Hypothalamus (tissue), 51 donors: Measurements from ENCODE around the gene PARK7.
A peak's percentile ranks its signal among the peaks of the same experiment; 100 is the strongest.

ENCODE experiments used
- DNase-seq, 51 donors: peaks; one replicate each; lab custom pipeline; 2025; lab: John Stamatoyannopoulos, UW

PARK7 gene

DNA sequence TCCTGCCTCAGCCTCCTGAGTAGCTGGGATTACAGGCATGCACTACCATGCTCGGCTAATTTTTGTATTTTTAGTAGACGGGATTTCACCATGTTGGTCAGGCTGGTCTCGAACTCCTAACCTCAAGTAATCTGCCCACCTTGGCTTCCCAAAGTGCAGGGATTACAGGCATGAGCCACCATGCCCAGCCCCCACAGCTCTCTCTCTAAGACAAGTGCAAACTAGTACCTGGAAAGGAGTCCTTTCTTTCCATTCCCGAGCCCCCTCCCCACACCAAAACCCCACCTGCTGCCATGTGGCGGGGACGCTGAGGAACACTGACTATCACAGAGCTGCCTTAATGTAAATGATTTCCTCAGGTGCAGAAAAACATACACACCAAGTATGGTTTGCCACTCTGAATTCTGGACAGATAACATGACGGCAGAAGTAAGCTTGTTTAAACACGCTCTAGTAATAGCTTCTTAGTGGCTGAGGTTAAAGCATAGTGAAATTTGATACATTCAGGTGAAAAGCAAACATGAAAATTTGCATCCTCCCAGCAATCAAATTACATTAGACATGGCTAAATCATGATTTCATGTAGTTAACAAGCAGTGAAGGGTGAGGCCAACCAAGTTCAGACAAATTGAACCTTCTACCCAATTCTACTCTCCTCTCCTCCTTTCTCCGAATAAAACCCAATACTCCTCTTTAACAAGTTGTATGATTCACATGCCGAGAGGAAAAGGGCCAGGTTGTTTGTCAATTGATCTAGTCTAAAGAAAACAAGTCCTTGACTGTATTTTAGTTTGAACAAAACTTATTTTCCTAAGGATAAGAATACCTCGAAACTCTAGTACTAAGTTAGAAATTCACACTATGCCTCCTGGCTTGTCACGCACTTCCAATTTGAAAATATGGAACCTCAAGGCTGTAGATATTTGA, 44.8 kb downstream of the PARK7 start:
- DNase-seq, result no peak

DNA sequence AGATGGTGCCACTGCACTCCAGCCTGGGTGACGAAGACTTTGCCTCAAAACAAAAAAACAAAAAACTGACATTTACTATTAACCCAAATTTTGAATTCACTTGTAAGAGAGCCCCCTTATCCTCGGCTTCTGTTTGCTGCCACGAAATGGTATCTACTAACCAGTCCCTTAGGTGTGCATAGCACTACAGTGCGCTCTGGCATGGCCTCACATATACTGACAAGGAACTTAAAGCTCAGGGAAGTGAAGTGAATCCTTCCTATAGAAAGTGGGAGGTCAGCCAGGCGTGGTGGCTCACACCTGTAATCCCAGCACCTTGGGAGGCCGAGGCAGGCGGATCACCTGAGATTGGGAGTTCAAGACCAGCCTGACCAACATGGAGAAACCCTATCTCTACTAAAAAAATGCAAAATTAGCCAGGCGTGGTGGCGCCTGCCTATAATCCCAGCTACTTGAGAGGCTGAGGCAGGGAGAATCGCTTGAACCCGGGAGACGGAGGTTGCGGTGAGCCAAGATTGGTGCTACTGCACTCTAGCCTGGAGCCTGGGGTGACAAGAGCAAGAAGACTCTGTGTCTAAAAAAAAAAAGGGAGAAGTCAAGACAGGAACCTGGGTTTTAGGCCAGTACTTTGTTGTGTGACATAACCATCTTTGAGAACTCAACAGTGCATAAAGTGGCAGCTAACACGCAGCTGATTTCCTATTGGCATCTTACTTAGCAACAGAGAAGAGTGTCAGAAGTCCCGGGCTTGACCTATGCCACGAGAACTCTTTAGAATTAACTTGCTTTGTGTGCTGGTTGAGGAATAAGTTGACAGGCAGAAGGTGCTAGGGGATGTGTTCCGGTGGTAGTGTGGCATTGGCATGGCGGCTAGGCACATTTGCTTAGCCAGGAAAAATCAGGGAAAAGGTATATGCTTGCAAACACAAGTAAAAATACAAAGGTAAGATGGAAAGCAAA, 47.8 kb downstream of the PARK7 start:
- no peak for DNase-seq

DNA sequence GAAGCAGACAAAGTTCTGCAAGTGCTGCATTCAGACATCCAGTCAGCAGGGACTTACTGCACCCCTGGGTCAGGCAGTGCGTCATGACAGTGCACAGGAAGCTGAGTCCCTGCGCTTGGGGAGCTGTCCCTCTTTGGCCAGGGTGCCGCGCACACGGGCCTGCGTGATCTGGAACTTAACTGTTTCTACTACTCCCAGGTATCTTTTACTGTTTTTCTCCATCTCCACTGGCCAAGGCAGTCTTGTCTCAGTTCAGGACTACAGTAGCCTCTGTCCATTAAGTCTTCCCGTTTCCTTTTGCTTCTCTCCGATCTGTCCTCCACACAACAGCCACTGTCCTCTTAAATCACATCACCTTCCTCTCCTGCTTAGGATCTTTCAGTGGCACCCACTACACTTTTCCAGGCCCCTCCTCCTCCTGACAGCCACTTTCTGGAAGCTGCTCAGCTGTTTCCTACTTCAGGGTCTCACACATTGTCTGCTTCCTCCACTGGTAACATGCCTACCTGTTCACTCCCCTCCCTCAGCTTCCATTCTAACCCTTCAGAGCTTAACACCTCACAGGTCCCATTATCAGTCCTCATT, 48.7 kb downstream of the PARK7 start:
- no peak for DNase-seq

DNA sequence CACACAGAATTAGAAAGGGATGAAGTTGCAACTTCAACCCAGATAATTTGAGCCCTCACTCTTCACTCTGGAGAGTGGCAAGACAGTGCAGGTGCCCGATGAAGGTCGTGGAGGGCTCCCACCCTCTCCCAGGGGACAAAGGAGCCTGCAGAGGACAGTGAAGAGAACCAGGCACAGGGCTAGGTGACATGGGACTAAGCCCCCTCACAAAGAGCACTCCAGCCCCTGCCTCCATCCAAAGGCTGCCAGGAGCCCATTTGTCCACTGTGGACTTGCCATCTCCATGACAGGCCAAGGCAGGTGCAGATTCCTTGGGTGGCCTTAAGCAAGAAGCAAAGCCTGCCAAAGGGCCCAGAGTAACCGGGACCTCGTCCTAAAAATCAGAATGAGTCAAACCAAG, 49.5 kb downstream of the PARK7 start:
- no peak for DNase-seq

DNA sequence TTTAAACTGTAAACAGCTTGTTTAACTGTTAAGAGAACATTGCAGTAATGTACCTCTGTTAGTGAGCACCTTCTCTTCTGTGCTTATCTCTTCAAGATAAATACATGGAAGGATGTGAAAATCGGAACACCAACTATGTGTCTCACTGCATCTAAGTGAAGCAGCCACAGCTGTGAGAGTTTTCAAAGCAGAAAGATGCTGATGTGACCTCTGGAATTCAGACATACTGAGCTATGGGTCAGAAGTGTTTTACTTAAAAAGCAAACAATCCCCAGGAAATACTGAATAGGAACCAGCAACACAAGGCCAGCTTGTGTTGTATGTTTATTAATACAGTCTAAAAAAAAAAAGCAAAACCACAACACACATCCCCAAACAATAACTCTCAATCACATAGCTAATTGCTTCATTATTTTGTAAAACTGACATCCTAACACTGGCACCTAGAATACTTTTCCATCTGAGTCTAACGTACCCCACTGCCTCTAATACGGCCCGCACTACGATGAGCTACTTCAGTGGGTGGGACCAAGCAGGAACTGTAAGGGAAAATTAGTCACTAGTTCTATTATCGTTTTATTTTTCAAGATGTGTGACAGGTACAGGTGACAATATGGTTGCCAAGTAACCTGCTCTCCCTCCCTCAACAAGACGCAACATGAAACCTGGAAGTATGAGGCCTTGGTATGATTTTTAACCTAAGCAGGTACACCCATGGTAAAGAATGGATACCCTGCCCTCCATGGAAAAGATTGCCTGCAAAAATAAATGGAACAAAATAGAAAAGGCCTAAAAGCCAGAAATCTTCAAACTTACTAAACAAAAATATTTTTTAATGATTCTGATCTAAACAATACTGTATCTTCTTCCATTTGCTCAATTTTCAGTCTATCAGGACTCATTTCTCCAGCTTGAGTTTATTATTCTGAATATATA, 50.7 kb downstream of the PARK7 start:
- DNase-seq, result no peak

DNA sequence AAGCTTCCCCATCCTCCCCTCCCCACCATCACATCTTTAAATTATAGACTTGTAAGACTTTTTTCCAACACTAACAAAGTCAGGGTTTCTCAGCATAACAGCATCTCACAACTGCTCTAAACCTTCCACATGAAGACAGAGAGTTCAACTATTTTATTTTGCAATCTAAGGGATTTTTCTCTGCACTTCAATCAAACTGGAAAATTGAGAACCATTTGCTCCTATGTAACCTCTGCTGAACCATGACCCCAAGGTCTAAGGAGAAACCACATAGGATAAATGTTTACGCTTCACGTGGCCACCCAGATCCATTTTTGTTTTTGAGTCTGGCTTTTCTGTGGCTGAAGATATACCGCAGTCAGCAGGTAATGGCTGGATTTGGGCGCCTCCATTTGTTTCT, 51.4 kb downstream of the PARK7 start:
- DNase-seq, result no peak

DNA sequence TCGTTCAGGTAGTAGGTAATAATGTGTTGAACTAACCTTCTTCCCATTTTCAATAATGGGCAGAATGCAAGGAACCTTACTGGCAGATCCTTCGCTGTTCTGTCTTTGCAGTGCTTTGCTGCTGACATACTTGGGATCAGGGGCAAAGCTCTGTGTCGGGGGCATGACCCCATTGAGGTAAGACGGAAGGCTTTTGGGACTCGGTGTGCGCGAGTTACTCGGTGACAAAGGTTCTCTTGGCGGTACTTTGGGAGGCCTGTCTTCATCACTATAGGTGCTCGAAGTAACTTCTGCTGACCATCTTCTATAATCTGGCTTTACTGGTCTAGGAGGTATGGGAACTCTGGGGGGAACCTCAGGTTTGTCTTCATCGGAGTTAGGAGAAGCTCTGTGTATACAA, 51.9 kb downstream of the PARK7 start:
- no peak for DNase-seq

DNA sequence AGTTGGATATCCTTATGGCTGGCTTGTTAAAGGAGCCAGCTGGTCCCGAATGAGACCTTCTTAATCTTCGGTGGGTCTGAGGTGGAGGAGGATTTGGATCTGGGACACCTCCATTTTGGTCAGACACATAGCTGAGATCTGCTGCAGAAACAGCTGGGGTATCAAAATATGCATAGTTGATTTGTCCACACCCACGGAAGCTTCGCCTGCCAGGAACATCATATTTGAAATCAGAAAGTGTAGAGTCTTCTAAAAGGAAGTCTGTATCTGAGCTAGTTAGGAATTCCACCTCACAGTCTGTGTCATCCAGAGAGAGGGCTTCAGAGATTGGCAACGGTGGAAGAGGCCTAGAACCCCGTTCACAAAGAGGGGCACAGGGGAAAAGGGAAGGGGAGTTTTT, 52.3 kb downstream of the PARK7 start:
- no peak for DNase-seq

DNA sequence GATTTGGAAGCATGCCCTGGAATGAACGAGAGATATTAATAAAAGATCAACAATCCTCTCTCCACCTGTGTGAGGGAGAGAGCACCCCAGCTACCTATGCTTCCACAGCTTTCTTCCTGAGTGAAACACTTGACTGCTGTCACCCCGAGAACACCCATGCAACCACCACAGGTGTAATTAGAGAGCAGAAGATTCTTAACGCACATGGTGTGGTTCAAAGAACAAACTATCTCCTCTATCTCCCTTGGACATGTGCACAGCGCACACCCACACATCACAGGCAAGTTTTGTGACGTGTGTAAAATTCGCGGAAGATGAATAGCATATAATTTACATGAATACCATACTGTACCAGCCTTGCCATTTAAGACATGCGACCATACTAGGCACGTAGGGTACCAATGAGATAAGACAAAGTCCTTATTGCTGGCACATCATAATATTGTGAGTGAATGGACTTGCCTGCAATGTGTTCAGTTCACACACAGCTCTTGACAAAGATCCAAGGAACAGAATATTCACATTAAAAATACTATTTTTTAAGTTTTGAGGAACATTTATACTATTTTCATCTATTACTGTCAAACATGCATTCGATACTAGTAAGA, 53.0 kb downstream of the PARK7 start:
- no peak for DNase-seq

DNA sequence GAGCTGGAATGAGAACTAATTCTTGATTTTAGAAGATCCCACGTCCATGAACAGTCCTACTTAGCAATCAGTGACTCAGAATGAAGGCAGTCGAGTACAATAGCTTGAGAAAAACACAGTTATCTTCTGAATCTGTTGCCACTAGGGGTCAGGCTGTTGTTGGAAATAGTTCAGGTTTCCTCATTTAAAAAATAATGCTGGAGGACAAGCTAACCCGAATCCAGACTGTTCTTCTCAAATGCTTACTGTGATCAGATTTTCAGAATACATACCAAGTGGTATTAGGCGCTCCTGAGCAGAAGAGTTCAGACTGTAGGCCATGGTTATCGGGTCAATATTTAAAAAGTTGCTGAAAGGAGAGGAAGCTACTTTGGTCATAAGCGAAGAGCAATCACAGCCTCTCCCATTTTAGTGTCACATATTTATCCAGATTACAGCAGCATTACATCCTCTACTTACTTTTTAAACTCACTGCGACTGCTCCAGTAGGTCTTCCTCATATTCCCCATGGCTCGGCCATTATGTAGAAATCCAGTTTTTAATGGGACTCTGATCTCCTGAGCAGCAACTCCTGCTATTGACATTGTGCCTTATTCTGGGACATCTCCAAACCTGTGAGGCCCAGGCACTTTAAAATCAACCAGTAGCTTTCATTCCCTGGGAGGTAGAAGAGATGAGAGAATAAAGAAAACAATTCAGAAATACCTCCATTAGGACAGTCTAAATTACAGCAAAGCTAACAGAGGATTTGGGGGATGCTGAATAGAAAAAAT, 53.7 kb downstream of the PARK7 start:
- peak in 19 of 51 donors; percentile 5 to 89 (median 25) for DNase-seq

DNA sequence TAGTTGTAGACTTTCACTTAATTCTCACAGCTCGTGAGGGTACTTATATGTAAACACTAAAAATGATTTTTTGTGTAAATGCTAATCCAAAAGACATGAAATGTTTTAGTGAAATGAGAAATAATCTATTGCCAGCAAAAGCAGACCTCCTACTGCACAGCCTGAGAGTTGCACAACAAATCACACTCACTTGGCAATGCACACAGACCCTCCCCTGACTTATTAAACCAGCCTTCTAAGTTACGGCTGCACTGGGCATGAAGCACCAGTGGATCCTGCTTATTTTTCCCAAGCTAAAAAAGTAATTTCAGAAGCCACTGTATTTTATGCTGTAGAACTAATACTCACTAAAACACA, 54.3 kb downstream of the PARK7 start:
- DNase-seq, result peak in 6 of 51 donors; percentile 6 to 59 (median 12)

DNA sequence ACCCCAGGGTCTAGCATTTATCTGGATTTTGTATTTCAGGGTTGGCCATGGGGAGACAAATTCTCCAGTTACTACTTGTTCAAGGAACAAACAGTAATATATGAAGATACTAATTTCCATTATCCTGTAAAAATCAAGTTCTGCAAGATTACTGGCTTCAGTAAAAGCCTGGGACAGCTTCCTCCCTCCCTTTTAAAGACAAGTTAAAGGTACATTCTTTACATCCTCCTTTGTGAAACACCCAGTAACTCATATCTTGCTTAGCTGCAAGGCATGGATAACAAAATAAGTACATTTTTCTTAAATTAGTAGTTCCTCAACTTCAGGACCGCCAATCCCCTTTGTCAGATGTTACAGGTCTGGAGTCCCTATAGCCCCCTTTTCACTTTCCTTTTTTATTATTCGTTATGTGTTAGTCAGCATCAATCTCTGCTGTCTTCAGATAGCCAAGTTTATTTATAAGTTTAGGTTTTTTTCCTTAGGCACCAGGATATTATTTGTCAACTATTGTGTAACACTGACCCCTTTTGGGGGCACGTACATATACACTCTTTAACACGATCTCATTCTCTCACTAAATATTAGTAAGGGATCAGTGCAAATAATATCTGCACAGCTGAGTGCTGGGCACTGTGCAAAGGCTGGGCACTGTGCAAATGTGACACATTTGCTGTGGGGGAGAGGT, 54.8 kb downstream of the PARK7 start:
- DNase-seq, result no peak

DNA sequence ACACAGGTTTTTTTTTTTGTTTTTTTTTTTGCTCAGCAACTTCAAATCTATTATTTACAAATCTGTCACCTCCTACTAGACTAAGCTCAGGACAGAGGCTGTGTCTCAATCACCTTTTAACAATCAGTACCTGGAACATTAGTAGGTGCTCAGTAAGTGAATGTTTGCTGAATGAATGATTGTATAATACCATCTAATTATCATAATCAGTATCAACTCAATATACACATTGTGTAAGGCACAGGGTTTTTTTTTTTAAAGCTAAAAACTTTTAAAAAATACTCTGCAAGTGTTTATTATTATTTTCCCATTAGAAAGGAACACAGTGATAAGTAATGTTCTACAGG, 55.4 kb downstream of the PARK7 start:
- no peak for DNase-seq

DNA sequence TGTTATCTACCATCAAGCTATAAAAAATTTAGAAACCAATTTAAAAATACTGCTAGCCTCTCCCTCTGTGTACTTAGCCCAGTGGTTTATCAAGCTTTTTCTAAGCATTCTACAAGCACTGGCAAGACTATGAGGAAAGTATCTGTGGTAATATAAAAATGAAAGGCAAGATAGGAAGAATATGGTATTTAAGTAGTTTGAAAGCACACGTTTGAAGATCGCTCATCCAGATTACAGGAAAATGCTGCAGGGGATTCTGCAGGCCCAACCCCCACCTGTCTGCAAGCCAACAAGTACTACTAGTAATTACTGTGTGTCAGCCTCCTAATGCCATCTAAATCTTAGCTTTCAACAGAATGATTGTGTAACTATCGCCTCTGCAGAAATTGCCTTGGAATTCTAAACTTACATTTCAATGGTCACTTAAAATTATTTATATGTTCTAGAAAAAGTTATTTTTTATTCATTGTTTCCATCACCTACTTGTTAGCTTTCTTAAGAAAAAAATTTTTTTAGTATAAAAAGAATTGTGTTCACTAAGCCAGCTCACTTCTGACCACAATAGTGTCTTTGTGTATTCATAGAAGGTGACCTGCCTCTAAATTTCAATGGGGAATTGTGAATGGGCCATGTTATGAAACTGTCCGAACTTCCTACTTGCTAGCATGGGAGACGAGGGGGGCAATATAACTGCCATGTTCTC, 56.1 kb downstream of the PARK7 start:
- DNase-seq, result peak in 14 of 51 donors; percentile 4 to 73 (median 28)

DNA sequence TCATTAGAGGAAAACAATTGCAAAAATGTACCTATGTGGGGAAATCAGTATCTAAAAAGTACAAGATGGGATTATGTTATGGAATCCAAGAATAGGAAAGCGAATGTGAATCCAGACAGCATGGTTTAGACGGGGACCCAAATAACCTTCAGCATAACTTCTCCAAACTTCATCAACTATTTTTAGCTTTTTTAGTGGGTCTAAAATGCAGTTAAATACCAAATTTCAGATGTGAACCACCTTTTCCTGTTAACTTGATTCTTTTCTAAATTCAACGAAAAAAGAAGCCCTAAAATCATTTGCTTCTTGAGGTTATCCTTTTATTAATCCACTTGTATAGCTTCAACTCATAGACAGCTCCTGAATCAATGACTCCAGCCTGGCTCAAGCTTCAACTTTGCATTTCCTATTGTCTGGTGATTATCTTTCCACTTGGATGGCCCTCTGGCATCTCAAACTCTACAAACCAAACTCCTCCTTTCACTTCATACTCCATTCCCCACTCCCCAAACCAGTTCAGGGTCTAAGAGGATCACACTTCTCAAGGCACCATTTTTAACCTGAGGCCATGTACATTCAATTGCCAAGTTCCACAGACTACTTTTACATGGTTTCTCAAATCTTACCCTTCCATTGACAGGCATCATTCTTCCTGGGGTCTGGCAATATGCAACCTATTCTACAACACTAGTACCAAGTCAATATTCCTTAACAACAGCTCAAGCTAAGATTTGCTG, 57.1 kb downstream of the PARK7 start:
- DNase-seq, result no peak

DNA sequence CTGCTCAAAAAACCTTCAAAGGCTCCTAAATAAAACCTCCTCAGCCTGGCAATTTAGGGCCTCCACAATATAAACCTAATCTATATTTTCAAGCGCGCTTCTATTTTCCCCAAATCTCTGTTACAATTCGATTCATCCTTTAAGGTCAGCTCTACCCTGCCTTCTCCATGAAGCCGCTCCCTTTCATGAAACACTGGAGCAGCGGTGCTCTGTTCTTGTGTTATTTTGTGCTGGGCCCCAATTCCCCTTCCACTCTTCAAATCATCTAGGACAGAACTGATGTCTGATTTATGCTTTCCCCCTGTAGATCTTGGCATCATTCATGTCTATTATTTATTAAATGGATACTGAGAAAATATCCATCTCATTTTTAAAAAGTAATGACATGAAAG, 57.7 kb downstream of the PARK7 start:
- DNase-seq, result no peak

DNA sequence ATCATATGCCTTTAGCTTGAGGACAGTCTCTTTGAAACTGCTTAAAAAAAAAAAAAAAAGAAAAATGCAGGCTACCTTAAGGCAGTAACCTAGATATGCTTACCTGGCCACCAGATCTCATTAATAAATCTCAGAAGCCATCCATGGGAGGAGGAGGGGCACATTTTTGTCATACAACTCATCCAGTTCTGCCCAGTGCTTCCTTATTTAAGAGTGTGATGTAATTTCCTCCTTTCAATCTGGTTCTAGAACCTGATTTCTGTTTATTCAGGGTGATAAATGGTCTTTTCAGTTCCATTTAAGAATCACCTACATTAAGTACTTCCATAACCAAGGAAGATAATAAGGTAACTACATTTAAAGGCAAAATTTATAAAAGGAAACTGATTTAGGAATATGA, 58.5 kb downstream of the PARK7 start:
- no peak for DNase-seq
